HG03342 (cell line): ENCODE results near the gene CDKL4.
"Not testable (repeated sequence)": the region's sequence is repeated elsewhere in the genome, so short reads cannot be mapped to it uniquely, and the experiment has no call there.

Source experiments
- ATAC-seq: cut with Tn5 transposase; IDR thresholded peaks from one replicate; pipeline ENCODE4 v1.9.1; 2021; ENCODE audit warnings: mild to moderate bottlenecking, moderate library complexity; ENCODE audit not compliant: unreplicated experiment

Gene CDKL4

GRCh38 chr2:39234754-39235153 is 9.0 kb downstream of the CDKL4 start:
- no peak for ATAC-seq

GRCh38 chr2:39232141-39232540 is 11.6 kb downstream of the CDKL4 start:
- ATAC-seq = no peak

GRCh38 chr2:39228413-39229209 is 15.2 kb downstream of the CDKL4 start:
- peak; percentile 25 for ATAC-seq

- peak; percentile 61 for ATAC-seq
Observed at GRCh38 chr2:39227628-39228412, 15.9 kb downstream of the CDKL4 start.

- no peak for ATAC-seq
Observed at GRCh38 chr2:39225567-39225966, 18.2 kb downstream of the CDKL4 start.

GRCh38 chr2:39223909-39224308 is 19.9 kb downstream of the CDKL4 start:
- no peak for ATAC-seq

- no peak for ATAC-seq
Observed at GRCh38 chr2:39221459-39221858, 22.3 kb downstream of the CDKL4 start.

- ATAC-seq = no peak
Observed at GRCh38 chr2:39220136-39220535, 23.6 kb downstream of the CDKL4 start.

GRCh38 chr2:39218391-39218790 is 25.4 kb downstream of the CDKL4 start:
- ATAC-seq = no peak

- no peak for ATAC-seq
Observed at GRCh38 chr2:39217192-39217550, 26.6 kb downstream of the CDKL4 start.

- no peak for ATAC-seq
Observed at GRCh38 chr2:39216346-39217191, 27.2 kb downstream of the CDKL4 start.

GRCh38 chr2:39215545-39215944 is 28.2 kb downstream of the CDKL4 start:
- no peak for ATAC-seq

- ATAC-seq = no peak
Observed at GRCh38 chr2:39213015-39213414, 30.8 kb downstream of the CDKL4 start.

- no peak for ATAC-seq
Observed at GRCh38 chr2:39210846-39211245, 32.9 kb downstream of the CDKL4 start.

- ATAC-seq = no peak
Observed at GRCh38 chr2:39203382-39203781, 40.4 kb downstream of the CDKL4 start.

- ATAC-seq = no peak
Observed at GRCh38 chr2:39202639-39203369, 41.0 kb downstream of the CDKL4 start.

GRCh38 chr2:39197003-39197402 is 46.8 kb downstream of the CDKL4 start:
- ATAC-seq = not testable (repeated sequence)

GRCh38 chr2:39194686-39195085 is 49.1 kb downstream of the CDKL4 start:
- no peak for ATAC-seq

GRCh38 chr2:39188960-39189494 is 54.7 kb downstream of the CDKL4 start:
- ATAC-seq = no peak

GRCh38 chr2:39183673-39184072 is 60.1 kb downstream of the CDKL4 start:
- ATAC-seq = no peak
